ENCODE results near the gene DEPDC1B. TPM values are rescaled to one million over a fixed set of nuclear protein-coding genes. Genes with fewer than 3 reads are reported as not detected.

DEPDC1B gene
- total RNA-seq, 1 donor from 2014 or later: 2.4 TPM

DNA sequence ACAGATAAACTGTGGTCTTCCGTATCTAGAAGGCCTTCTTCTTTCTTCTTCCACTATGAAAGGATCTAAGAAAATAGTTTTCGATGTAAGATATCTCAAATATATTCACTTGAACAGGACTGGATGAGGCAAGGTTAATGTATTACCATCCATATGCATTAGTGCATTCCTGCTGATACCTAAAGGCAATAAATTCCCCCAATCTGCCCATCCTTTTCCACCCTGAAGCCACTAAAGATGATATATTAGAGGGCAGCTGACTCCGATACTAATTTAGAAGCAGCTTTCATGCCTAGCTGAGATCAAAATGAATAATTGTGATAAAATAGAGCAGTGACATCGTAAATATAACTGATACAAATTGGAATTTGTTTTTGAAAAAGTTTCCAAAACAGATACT, 63.3 kb downstream of the DEPDC1B start:
- Histone ChIP-seq H3K27me3 (no peaks in the 10 kb centered on the region), H3K9me3 (no peaks in the 10 kb centered on the region), H3K4me3 (no peak overlapping the region), H3K4me1 (peaks cover 12 to 13% of the 10 kb centered on the region in 2 donors), H3K27ac (peak overlapping the region in 1 of 2 donors; percentile 75), H3K36me3 (no peaks in the 10 kb centered on the region)
- intact Hi-C loops (cut with DNase I): no loop called here
- DNase-seq (ENCODE audit: low spot score in 2 of 2): no peak
- TF ChIP-seq CTCF (IDR thresholded peaks at IDR 0.05): no peak

GRCh38 chr5:60636001-60636400, 64.0 kb downstream of the DEPDC1B start:
- no peaks in the 10 kb centered on the region for H3K36me3 ChIP-seq
- no peak for TF ChIP-seq CTCF (IDR thresholded peaks at IDR 0.05)
- H3K4me3 ChIP-seq: no peak overlapping the region
- intact Hi-C loops (cut with DNase I): no loop called here
- no peaks in the 10 kb centered on the region for H3K9me3 ChIP-seq
- H3K27me3 ChIP-seq: no peaks in the 10 kb centered on the region
- peaks cover 12 to 13% of the 10 kb centered on the region in 2 donors for H3K4me1 ChIP-seq
- no peak for DNase-seq (ENCODE audit: low spot score in 2 of 2)
- H3K27ac ChIP-seq: peak overlapping the region in 1 of 2 donors; percentile 75

DNA sequence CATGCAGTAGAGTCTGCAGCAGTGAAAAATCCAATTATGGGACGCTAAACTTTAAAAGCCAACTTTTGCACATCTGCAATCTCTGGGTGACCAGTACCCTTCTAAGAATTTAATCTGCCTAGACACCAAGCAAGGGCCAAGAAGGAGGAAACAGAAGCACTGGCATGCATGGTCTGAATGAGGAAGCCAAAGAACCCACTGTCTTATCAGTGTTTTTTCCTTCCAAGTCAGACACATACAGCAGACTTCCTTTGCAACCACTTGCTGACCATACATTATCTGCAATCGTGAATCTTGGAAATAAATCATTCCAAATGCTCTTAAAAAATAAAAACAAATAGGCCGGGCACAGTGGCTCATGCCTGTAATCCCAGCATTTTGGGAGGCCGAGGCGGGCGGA, 65.9 kb downstream of the DEPDC1B start:
- H3K36me3 ChIP-seq: no peaks in the 10 kb centered on the region
- no peaks in the 10 kb centered on the region for H3K9me3 ChIP-seq
- no peak overlapping the region for H3K4me3 ChIP-seq
- peaks cover 7 to 13% of the 10 kb centered on the region in 2 donors for H3K4me1 ChIP-seq
- no peaks in the 10 kb centered on the region for H3K27me3 ChIP-seq
- H3K27ac ChIP-seq: no peak overlapping the region
- intact Hi-C loops (cut with DNase I): no loop called here
- no peak for DNase-seq (ENCODE audit: low spot score in 2 of 2)
- no peak for TF ChIP-seq CTCF (IDR thresholded peaks at IDR 0.05)

DNA sequence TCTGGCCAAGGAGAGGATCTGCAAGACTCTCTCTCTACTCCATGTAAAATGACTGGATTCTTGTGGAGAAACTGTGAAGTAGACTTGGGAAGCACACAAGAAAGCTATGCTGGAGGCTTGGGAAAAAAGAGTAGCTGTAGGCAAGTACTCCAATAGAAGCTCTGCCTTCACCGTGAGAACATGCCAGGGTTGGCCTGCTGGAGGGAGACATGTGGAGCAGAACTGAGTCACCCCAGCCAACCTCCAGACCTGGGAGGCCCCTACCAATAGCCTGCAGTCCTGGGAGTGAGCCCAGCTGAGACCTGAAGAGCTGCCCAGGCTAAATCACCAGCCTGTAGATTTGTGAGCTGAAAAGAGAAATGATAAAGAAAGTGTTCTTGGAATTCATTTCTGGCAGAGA, 66.6 kb downstream of the DEPDC1B start:
- intact Hi-C loops (cut with DNase I): no loop called here
- Histone ChIP-seq H3K4me3 (no peak overlapping the region), H3K4me1 (peaks cover 7 to 9% of the 10 kb centered on the region in 2 donors), H3K27ac (peak overlapping the region; percentile 56 to 78), H3K9me3 (no peaks in the 10 kb centered on the region), H3K27me3 (no peaks in the 10 kb centered on the region), H3K36me3 (no peaks in the 10 kb centered on the region)
- TF ChIP-seq CTCF (IDR thresholded peaks at IDR 0.05): no peak
- peak in 1 of 2 donors; percentile 81 for DNase-seq (ENCODE audit: low spot score in 2 of 2)

- Histone ChIP-seq H3K27ac (peak overlapping the region in 1 of 2 donors; percentile 78), H3K27me3 (no peaks in the 10 kb centered on the region), H3K4me3 (no peak overlapping the region), H3K36me3 (no peaks in the 10 kb centered on the region), H3K9me3 (no peaks in the 10 kb centered on the region), H3K4me1 (peaks cover 7 to 9% of the 10 kb centered on the region in 2 donors)
- no peak for TF ChIP-seq CTCF (IDR thresholded peaks at IDR 0.05)
- DNase-seq (ENCODE audit: low spot score in 2 of 2): no peak
- intact Hi-C loops (cut with DNase I): no loop called here
These were observed 67.8 kb downstream of the DEPDC1B start for GRCh38 chr5:60632153-60632552.

DNA sequence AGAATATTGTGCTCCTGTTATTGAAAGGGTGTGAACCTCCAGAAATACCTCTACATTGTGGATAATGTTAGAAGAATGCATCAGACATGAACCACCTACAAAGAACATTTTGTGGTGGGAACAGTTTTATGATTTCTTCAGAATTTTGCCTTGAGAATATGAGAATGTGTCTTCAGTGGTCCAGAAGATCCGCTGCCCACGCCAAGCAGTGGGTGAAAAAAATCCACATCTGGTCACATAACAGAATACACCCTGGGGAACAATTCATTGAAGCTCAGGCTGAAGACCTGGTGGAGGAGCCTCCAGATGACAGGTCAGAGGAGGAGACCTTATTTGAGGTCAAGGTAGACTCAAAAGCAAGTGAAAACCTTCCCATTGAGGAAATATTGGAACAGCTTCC, 69.1 kb downstream of the DEPDC1B start:
- H3K36me3 ChIP-seq: no peaks in the 10 kb centered on the region
- intact Hi-C loops (cut with DNase I): no loop called here
- H3K4me3 ChIP-seq: no peak overlapping the region
- no peak for DNase-seq (ENCODE audit: low spot score in 2 of 2)
- H3K27ac ChIP-seq: peak overlapping the region in 1 of 2 donors; percentile 78
- no peaks in the 10 kb centered on the region for H3K9me3 ChIP-seq
- H3K4me1 ChIP-seq: peaks cover 7 to 9% of the 10 kb centered on the region in 2 donors
- TF ChIP-seq CTCF (IDR thresholded peaks at IDR 0.05): no peak
- no peaks in the 10 kb centered on the region for H3K27me3 ChIP-seq
